NCI-H1694 treated with DMSO at 0.1 percent for 48 hours (cell line): ENCODE measurements around the gene QPRT.
"Not testable (repeated sequence)": the region's sequence is repeated elsewhere in the genome, so short reads cannot be mapped to it uniquely, and the experiment has no call there.

ENCODE experiments used
- DNase-seq: peaks from one replicate; lab custom pipeline; 2025; lab: John Stamatoyannopoulos, UW

Gene QPRT

GRCh38 chr16:29678691-29679267 is at the start of gene QPRT:
Gene QPRT, plus strand, starts transcription at chr16:29679180. Its CDS starts 18 bp downstream, at chr16:29679198.
- DNase-seq, result no peak

- DNase-seq, result not testable (repeated sequence)
Observed at GRCh38 chr16:29629318-29629717, 49.7 kb upstream of the QPRT start.

GRCh38 chr16:29631658-29632057 is 47.3 kb upstream of the QPRT start:
- not testable (repeated sequence) for DNase-seq

GRCh38 chr16:29635902-29636301 is 43.1 kb upstream of the QPRT start:
- not testable (repeated sequence) for DNase-seq

- not testable (repeated sequence) for DNase-seq
Observed at GRCh38 chr16:29636368-29636767, 42.6 kb upstream of the QPRT start.

- DNase-seq, result not testable (repeated sequence)
Observed at GRCh38 chr16:29638751-29639150, 40.2 kb upstream of the QPRT start.

GRCh38 chr16:29641561-29641960 is 37.4 kb upstream of the QPRT start:
- no peak for DNase-seq

GRCh38 chr16:29643596-29643995 is 35.4 kb upstream of the QPRT start:
- no peak for DNase-seq

- no peak for DNase-seq
Observed at GRCh38 chr16:29644338-29644857, 34.6 kb upstream of the QPRT start.

GRCh38 chr16:29644973-29645693 is 33.8 kb upstream of the QPRT start:
- no peak for DNase-seq

GRCh38 chr16:29645694-29646187 is 33.2 kb upstream of the QPRT start:
- no peak for DNase-seq

- no peak for DNase-seq
Observed at GRCh38 chr16:29646947-29647346, 32.0 kb upstream of the QPRT start.

- DNase-seq, result no peak
Observed at GRCh38 chr16:29649588-29650494, 29.1 kb upstream of the QPRT start.

GRCh38 chr16:29650771-29651170 is 28.2 kb upstream of the QPRT start:
- DNase-seq, result no peak

- DNase-seq, result no peak
Observed at GRCh38 chr16:29651774-29652349, 27.1 kb upstream of the QPRT start.

- no peak for DNase-seq
Observed at GRCh38 chr16:29653471-29653870, 25.5 kb upstream of the QPRT start.

- not testable (repeated sequence) for DNase-seq
Observed at GRCh38 chr16:29653890-29654289, 25.1 kb upstream of the QPRT start.

GRCh38 chr16:29656688-29657523 is 22.1 kb upstream of the QPRT start:
- DNase-seq, result no peak

- DNase-seq, result no peak
Observed at GRCh38 chr16:29658705-29659104, 20.3 kb upstream of the QPRT start.

GRCh38 chr16:29662000-29662728 is 16.8 kb upstream of the QPRT start:
- no peak for DNase-seq

- DNase-seq, result no peak
Observed at GRCh38 chr16:29662729-29663015, 16.3 kb upstream of the QPRT start.
